Measurements from ENCODE around the gene METTL18. TPM values are rescaled to one million over a fixed set of nuclear protein-coding genes. Genes with fewer than 3 reads are reported as not detected.

The METTL18 gene
- total and polyA plus RNA-seq, 2 of the 13 experiments (the other 11 are each of a cell fraction or from before 2014, with no cell fraction given) = 2.7 to 6.7 TPM

DNA sequence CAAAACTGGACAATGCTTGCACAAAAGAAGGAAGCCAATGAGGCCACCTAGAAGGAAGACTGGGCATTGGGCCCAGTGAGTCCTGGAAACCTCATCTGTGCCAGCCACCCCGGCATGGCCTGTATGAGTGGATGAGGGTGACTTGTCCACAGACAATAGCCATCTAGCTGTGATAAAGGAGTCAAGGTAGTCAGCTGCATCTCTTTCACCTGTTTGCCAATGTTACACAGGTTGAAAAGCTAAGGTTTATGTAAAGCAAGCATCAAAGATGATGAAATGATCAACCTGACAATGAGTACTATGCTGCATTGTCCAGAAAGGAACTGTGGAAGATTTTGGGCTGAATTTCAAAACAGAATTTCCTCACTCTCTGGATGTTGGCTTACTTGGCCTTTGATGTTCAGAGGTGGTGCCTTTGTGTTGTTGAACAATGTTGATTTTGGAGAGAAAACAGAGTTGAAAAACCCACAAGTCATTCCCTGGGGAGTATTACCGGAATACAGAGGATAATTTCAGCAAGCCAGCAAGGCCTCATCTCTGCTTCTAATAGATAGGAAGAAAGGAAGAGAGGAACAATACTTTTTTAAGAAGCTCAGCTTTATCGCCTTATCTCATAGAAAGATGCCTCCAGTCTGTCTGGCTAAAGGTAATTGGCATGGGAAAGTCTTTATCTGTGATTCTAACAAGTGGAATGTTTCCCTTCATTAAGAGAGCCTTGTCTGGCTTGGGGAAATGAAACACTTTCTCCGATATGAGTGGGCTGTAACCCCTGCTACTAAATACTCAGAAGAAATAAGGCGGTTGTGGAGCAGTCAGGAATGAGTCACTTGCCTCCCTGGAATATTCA is 49.5 kb downstream of the METTL18 start (continued):
- TF ChIP-seq RBFOX2 (IDR thresholded peaks at IDR 0.05; ENCODE audit: low read depth, low read length) = peak; percentile 26; the same call in 1 of the 2 replicates
- TF ChIP-seq, protein P1, sequence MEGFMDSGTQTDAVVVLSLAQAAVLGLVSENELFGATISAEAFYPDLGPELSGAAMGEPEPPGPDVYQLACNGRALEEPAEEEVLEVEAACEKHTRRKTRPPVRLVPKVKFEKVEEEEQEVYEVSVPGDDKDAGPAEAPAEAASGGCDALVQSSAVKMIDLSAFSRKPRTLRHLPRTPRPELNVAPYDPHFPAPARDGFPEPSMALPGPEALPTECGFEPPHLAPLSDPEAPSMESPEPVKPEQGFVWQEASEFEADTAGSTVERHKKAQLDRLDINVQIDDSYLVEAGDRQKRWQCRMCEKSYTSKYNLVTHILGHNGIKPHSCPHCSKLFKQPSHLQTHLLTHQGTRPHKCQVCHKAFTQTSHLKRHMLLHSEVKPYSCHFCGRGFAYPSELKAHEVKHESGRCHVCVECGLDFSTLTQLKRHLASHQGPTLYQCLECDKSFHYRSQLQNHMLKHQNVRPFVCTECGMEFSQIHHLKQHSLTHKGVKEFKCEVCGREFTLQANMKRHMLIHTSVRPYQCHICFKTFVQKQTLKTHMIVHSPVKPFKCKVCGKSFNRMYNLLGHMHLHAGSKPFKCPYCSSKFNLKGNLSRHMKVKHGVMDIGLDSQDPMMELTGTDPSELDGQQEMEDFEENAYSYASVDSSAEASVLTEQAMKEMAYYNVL (CRISPR knock-in tag; IDR thresholded peaks at IDR 0.05; ENCODE audit: borderline replicate concordance) = 0 out of 2 replicates have a peak, but pooled peaks have one; percentile 49
- peak; percentile 89; the same call in 1 of the 2 replicates for TF ChIP-seq EHMT2 (IDR thresholded peaks at IDR 0.05; ENCODE audit: borderline replicate concordance, low read depth, low read length)
- no peak for TF ChIP-seq HHEX (CRISPR knock-in tag; IDR thresholded peaks at IDR 0.05)
- peak; percentile 40; the same call in 1 of the 2 replicates for TF ChIP-seq MED1 (CRISPR knock-in tag; IDR thresholded peaks at IDR 0.05)
- TF ChIP-seq, protein P2, sequence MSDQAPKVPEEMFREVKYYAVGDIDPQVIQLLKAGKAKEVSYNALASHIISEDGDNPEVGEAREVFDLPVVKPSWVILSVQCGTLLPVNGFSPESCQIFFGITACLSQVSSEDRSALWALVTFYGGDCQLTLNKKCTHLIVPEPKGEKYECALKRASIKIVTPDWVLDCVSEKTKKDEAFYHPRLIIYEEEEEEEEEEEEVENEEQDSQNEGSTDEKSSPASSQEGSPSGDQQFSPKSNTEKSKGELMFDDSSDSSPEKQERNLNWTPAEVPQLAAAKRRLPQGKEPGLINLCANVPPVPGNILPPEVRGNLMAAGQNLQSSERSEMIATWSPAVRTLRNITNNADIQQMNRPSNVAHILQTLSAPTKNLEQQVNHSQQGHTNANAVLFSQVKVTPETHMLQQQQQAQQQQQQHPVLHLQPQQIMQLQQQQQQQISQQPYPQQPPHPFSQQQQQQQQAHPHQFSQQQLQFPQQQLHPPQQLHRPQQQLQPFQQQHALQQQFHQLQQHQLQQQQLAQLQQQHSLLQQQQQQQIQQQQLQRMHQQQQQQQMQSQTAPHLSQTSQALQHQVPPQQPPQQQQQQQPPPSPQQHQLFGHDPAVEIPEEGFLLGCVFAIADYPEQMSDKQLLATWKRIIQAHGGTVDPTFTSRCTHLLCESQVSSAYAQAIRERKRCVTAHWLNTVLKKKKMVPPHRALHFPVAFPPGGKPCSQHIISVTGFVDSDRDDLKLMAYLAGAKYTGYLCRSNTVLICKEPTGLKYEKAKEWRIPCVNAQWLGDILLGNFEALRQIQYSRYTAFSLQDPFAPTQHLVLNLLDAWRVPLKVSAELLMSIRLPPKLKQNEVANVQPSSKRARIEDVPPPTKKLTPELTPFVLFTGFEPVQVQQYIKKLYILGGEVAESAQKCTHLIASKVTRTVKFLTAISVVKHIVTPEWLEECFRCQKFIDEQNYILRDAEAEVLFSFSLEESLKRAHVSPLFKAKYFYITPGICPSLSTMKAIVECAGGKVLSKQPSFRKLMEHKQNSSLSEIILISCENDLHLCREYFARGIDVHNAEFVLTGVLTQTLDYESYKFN (CRISPR knock-in tag; conservative IDR thresholded peaks at IDR 0.05) = peak; percentile 61
- TF ChIP-seq BCL6 (CRISPR knock-in tag; IDR thresholded peaks at IDR 0.05) = peak; percentile 78
- peak; percentile 89 for TF ChIP-seq ISL2 (CRISPR knock-in tag; IDR thresholded peaks at IDR 0.05)
- peak; percentile 82 for TF ChIP-seq ZNF644 (CRISPR knock-in tag; IDR thresholded peaks at IDR 0.05; ENCODE audit: low read depth)
- TF ChIP-seq POGZ (CRISPR knock-in tag; IDR thresholded peaks at IDR 0.05) = peak; percentile 27; the same call in 1 of the 2 replicates
- TF ChIP-seq FOXA1 (IDR thresholded peaks at IDR 0.05) = 0 out of 2 replicates have a peak, but pooled peaks have one; percentile 25
- TF ChIP-seq FOXA1 (CRISPR knock-in tag; IDR thresholded peaks at IDR 0.05) = peak; percentile 90
- TF ChIP-seq GLI4 (CRISPR knock-in tag; IDR thresholded peaks at IDR 0.05; ENCODE audit: borderline replicate concordance) = no peak
- peak; percentile 83 for TF ChIP-seq HMG20A (CRISPR knock-in tag; IDR thresholded peaks at IDR 0.05; ENCODE audit: borderline replicate concordance)
- no peak for TF ChIP-seq ZNF335 (CRISPR knock-in tag; IDR thresholded peaks at IDR 0.05)
- 0 out of 2 replicates have a peak, but pooled peaks have one; percentile 15 for TF ChIP-seq KDM6A (CRISPR knock-in tag; IDR thresholded peaks at IDR 0.05; ENCODE audit: low read depth)
- TF ChIP-seq HMG20B (CRISPR knock-in tag; conservative IDR thresholded peaks at IDR 0.05) = peak; percentile 73
- TF ChIP-seq, protein P3, sequence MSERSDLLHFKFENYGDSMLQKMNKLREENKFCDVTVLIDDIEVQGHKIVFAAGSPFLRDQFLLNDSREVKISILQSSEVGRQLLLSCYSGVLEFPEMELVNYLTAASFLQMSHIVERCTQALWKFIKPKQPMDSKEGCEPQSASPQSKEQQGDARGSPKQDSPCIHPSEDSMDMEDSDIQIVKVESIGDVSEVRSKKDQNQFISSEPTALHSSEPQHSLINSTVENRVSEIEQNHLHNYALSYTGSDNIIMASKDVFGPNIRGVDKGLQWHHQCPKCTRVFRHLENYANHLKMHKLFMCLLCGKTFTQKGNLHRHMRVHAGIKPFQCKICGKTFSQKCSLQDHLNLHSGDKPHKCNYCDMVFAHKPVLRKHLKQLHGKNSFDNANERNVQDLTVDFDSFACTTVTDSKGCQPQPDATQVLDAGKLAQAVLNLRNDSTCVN (CRISPR knock-in tag; IDR thresholded peaks at IDR 0.05; ENCODE audit: borderline replicate concordance) = 0 out of 2 replicates have a peak, but pooled peaks have one; percentile 7
- peak; percentile 68; the same call in 1 of the 2 replicates for TF ChIP-seq RXRB (CRISPR knock-in tag; IDR thresholded peaks at IDR 0.05; ENCODE audit: borderline replicate concordance)
- peak; percentile 52; the same call in 1 of the 2 replicates for TF ChIP-seq SALL1 (CRISPR knock-in tag; IDR thresholded peaks at IDR 0.05)
- peak; percentile 97 for TF ChIP-seq TCF7 (IDR thresholded peaks at IDR 0.05; ENCODE audit: low read depth)
- 0 out of 4 replicates have a peak, but pooled peaks of 1 of the 2 experiments have one; percentile 24 for TF ChIP-seq KLF16 (CRISPR knock-in tag; IDR thresholded peaks at IDR 0.05)
- TF ChIP-seq CHD4 (IDR thresholded peaks at IDR 0.05; ENCODE audit: borderline replicate concordance, low read length) = 0 out of 2 replicates have a peak, but pooled peaks have one; percentile 26
- no peak for TF ChIP-seq NFYC (CRISPR knock-in tag; IDR thresholded peaks at IDR 0.05)
- TF ChIP-seq SMARCC2 (IDR thresholded peaks at IDR 0.05) = no peak
